AG09309 (cell line): ENCODE results near the gene ZNF506.

ENCODE experiments used
- DNase-seq: peaks from one replicate; pipeline ENCODE4 v3.0.0-alpha.2; 2010; ENCODE audit warnings: low read depth
- H3K4me3 ChIP-seq: 2 replicates; pipeline ENCODE4 v1.5.1; 2011; ENCODE audit warnings: mild to moderate bottlenecking, low read depth, low read length, moderate library complexity; ENCODE audit not compliant: control insufficient read depth
- TF ChIP-seq, protein P1 (sequence below): IDR thresholded peaks from 2 replicates; pipeline ENCODE4 v1.5.1; 2011; ENCODE audit warnings: mild to moderate bottlenecking, low read depth, low read length, inconsistent platforms; ENCODE audit not compliant: insufficient read depth, control insufficient read depth; ENCODE audit errors: missing control alignments

ZNF506 gene

GRCh38 chr19:19743176-19743575 lies 78.4 kb downstream of the ZNF506 start:
- no peak overlapping the region for H3K4me3 ChIP-seq
- TF ChIP-seq, protein P1, sequence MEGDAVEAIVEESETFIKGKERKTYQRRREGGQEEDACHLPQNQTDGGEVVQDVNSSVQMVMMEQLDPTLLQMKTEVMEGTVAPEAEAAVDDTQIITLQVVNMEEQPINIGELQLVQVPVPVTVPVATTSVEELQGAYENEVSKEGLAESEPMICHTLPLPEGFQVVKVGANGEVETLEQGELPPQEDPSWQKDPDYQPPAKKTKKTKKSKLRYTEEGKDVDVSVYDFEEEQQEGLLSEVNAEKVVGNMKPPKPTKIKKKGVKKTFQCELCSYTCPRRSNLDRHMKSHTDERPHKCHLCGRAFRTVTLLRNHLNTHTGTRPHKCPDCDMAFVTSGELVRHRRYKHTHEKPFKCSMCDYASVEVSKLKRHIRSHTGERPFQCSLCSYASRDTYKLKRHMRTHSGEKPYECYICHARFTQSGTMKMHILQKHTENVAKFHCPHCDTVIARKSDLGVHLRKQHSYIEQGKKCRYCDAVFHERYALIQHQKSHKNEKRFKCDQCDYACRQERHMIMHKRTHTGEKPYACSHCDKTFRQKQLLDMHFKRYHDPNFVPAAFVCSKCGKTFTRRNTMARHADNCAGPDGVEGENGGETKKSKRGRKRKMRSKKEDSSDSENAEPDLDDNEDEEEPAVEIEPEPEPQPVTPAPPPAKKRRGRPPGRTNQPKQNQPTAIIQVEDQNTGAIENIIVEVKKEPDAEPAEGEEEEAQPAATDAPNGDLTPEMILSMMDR, result no peak
- no peak for DNase-seq

DNA sequence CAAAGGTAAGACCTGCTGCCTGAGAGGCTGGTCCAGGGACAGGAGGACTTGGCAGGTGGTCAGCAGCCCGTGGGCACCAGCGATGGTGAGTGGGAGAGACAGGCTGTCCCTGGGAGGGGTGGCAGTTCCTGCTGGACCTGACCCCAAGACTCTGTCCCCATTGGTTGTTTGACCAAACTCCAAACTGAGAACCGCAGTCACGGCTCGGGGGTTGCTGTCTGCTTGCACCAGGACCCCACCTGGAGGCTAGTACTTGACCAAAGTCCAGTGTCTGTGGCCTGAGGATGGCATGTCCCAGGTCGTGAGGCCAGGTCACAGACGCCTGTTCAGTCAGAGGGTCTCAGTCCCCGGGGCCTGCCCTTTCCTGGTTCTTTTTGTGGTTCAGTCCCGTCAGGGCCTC lies 78.8 kb downstream of the ZNF506 start:
- TF ChIP-seq, protein P1, result no peak
- no peak for DNase-seq
- H3K4me3 ChIP-seq, result no peak overlapping the region
